ENCODE results near the gene GJB6.

DNA sequence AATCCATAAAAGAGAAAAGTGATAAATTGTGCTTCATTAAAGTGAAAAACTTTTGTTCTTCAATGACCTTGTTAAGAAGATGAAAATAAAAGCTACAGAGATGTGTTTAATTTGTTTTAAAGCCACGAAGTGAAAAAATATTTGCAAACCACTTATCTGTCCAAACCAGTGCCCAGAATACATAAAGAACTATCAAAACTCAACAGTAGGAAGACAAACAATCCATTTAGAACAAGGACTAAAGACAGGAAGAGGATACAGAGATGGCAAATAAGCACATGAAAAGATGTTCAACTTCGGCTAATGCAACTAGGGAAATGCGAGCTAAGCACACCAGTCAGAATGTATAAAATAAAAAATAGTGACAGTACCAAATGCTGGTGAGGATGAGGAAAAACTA is 15.0 kb downstream of the GJB6 start:
- TF ChIP-seq, protein P1, sequence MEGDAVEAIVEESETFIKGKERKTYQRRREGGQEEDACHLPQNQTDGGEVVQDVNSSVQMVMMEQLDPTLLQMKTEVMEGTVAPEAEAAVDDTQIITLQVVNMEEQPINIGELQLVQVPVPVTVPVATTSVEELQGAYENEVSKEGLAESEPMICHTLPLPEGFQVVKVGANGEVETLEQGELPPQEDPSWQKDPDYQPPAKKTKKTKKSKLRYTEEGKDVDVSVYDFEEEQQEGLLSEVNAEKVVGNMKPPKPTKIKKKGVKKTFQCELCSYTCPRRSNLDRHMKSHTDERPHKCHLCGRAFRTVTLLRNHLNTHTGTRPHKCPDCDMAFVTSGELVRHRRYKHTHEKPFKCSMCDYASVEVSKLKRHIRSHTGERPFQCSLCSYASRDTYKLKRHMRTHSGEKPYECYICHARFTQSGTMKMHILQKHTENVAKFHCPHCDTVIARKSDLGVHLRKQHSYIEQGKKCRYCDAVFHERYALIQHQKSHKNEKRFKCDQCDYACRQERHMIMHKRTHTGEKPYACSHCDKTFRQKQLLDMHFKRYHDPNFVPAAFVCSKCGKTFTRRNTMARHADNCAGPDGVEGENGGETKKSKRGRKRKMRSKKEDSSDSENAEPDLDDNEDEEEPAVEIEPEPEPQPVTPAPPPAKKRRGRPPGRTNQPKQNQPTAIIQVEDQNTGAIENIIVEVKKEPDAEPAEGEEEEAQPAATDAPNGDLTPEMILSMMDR (conservative IDR thresholded peaks at IDR 0.05 in 1 of 2, IDR thresholded peaks at IDR 0.05 in 1 of 2; ENCODE audit: low read depth in 1 of 2, low read length in 2 of 2): no peak
- TF ChIP-seq EZH2 (IDR thresholded peaks at IDR 0.05; ENCODE audit: low read length, missing control alignments): no peak
